ENCODE results near the gene STAM2.
"Not testable (repeated sequence)": the region's sequence is repeated elsewhere in the genome, so short reads cannot be mapped to it uniquely, and the experiment has no call there.

STAM2 gene

GRCh38 chr2:152172201-152172785 is 3.3 kb downstream of the STAM2 start:
- not testable (repeated sequence) for DNase-seq (ENCODE audit: low read depth in 2 of 2)

GRCh38 chr2:152171718-152172117 is 3.8 kb downstream of the STAM2 start:
- no peak for DNase-seq (ENCODE audit: low read depth in 2 of 2)

GRCh38 chr2:152169158-152169557 is 6.4 kb downstream of the STAM2 start:
- not testable (repeated sequence) for DNase-seq (ENCODE audit: low read depth in 2 of 2)

- DNase-seq (ENCODE audit: low read depth in 2 of 2): not testable (repeated sequence)
Observed at GRCh38 chr2:152167470-152167869, 8.1 kb downstream of the STAM2 start.

GRCh38 chr2:152167065-152167464 is 8.5 kb downstream of the STAM2 start:
- DNase-seq (ENCODE audit: low read depth in 2 of 2): no peak

GRCh38 chr2:152166633-152167032 is 8.9 kb downstream of the STAM2 start:
- no peak for DNase-seq (ENCODE audit: low read depth in 2 of 2)

- DNase-seq (ENCODE audit: low read depth in 2 of 2): no peak
Observed at GRCh38 chr2:152165780-152166179, 9.8 kb downstream of the STAM2 start.

- no peak for DNase-seq (ENCODE audit: low read depth in 2 of 2)
Observed at GRCh38 chr2:152165306-152165705, 10.3 kb downstream of the STAM2 start.

- not testable (repeated sequence) for DNase-seq (ENCODE audit: low read depth in 2 of 2)
Observed at GRCh38 chr2:152163669-152164068, 11.9 kb downstream of the STAM2 start.

GRCh38 chr2:152162141-152162540 is 13.4 kb downstream of the STAM2 start:
- no peak for DNase-seq (ENCODE audit: low read depth in 2 of 2)

GRCh38 chr2:152161598-152161997 is 14.0 kb downstream of the STAM2 start:
- DNase-seq (ENCODE audit: low read depth in 2 of 2): no peak

GRCh38 chr2:152160378-152160777 is 15.2 kb downstream of the STAM2 start:
- not testable (repeated sequence) for DNase-seq (ENCODE audit: low read depth in 2 of 2)

GRCh38 chr2:152157253-152157652 is 18.3 kb downstream of the STAM2 start:
- no peak for DNase-seq (ENCODE audit: low read depth in 2 of 2)

GRCh38 chr2:152155209-152155608 is 20.4 kb downstream of the STAM2 start:
- DNase-seq (ENCODE audit: low read depth in 2 of 2): no peak

GRCh38 chr2:152154462-152154861 is 21.1 kb downstream of the STAM2 start:
- DNase-seq (ENCODE audit: low read depth in 2 of 2): no peak

- no peak for DNase-seq (ENCODE audit: low read depth in 2 of 2)
Observed at GRCh38 chr2:152134488-152135280, 40.9 kb downstream of the STAM2 start.

GRCh38 chr2:152132306-152132705 is 43.3 kb downstream of the STAM2 start:
- no peak for DNase-seq (ENCODE audit: low read depth in 2 of 2)

- no peak for DNase-seq (ENCODE audit: low read depth in 2 of 2)
Observed at GRCh38 chr2:152127628-152128027, 47.9 kb downstream of the STAM2 start.

- no peak for DNase-seq (ENCODE audit: low read depth in 2 of 2)
Observed at GRCh38 chr2:152126664-152127063, 48.9 kb downstream of the STAM2 start.

- no peak for DNase-seq (ENCODE audit: low read depth in 2 of 2)
Observed at GRCh38 chr2:152122161-152122560, 53.4 kb downstream of the STAM2 start.

- DNase-seq (ENCODE audit: low read depth in 2 of 2): no peak
Observed at GRCh38 chr2:152120430-152120829, 55.1 kb downstream of the STAM2 start.

- DNase-seq (ENCODE audit: low read depth in 2 of 2): no peak
Observed at GRCh38 chr2:152115952-152116351, 59.6 kb downstream of the STAM2 start.

- no peak for DNase-seq (ENCODE audit: low read depth in 2 of 2)
Observed at GRCh38 chr2:152114366-152114765, 61.2 kb downstream of the STAM2 start.

All from stimulated activated CD4-positive, alpha-beta T cell treated with anti-CD3 and anti-CD28 coated beads, Interleukin-12 subunit alpha, Interleukin-12 subunit beta, amount 100 ng/mL, for 24 hours (primary cell).